Karpas-422 (cell line): ENCODE results near the gene AXIN1. TPM values are rescaled to one million over a fixed set of nuclear protein-coding genes. Genes with fewer than 3 reads are reported as not detected.
A peak's percentile ranks its signal among the peaks of the same experiment; 100 is the strongest.

Experiments used
- DNase-seq: peaks from one replicate; pipeline ENCODE4 v3.0.0-alpha.2; 2015
- H2AFZ ChIP-seq: fragments of 200-600 bp; sonication (generic); 2 replicates; pipeline ENCODE4 v1.6.1; 2014; ENCODE audit warnings: antibody characterized with exemption, low read length, mixed read lengths
- H3K27ac ChIP-seq: fragments of 200-600 bp; sonication (generic); 2 replicates; pipeline ENCODE4 v1.5.1; 2014; ENCODE audit warnings: mild to moderate bottlenecking, low read length, moderate library complexity
- H3K27me3 ChIP-seq: fragments of 200-600 bp; sonication (generic); 2 replicates; pipeline ENCODE4 v1.6.1; 2014; ENCODE audit warnings: low read length, mixed read lengths
- H3K36me3 ChIP-seq: fragments of 200-600 bp; sonication (generic); 2 replicates; pipeline ENCODE4 v1.6.1; 2014; ENCODE audit warnings: low read length, mixed read lengths; ENCODE audit not compliant: insufficient read depth
- H3K4me1 ChIP-seq: fragments of 200-600 bp; sonication (generic); 2 replicates; pipeline ENCODE4 v1.6.1; 2014; ENCODE audit warnings: mild to moderate bottlenecking, low read length, mixed read lengths
- H3K4me2 ChIP-seq: fragments of 200-600 bp; sonication (generic); 2 replicates; pipeline ENCODE4 v1.6.1; 2014; ENCODE audit warnings: low read length, low read depth, mild to moderate bottlenecking; ENCODE audit not compliant: poor library complexity, severe bottlenecking
- H3K4me3 ChIP-seq: fragments of 200-600 bp; sonication (generic); 2 replicates; pipeline ENCODE4 v1.5.1; 2014; ENCODE audit warnings: mild to moderate bottlenecking, antibody characterized with exemption, low read length, mixed read lengths
- H3K79me2 ChIP-seq: fragments of 200-600 bp; sonication (generic); 2 replicates; pipeline ENCODE4 v1.6.1; 2014; ENCODE audit warnings: mild to moderate bottlenecking, low read length, mixed read lengths
- H3K9ac ChIP-seq: fragments of 200-600 bp; sonication (generic); 2 replicates; pipeline ENCODE4 v1.6.0; 2014; ENCODE audit warnings: low read length
- H3K9me2 ChIP-seq: fragments of 200-600 bp; sonication (generic), shearing (Covaris generic); replicated peaks from 2 replicates; pipeline ENCODE4 v1.6.0; 2014; ENCODE audit warnings: mild to moderate bottlenecking, low read length, moderate library complexity; ENCODE audit not compliant: insufficient read depth
- H3K9me3 ChIP-seq: fragments of 300-700, 200-600 bp; sonication (generic); 2 replicates; pipeline ENCODE4 v1.6.1; 2014; ENCODE audit warnings: low read length, mixed read lengths
- H4K20me1 ChIP-seq: fragments of 200-600 bp; sonication (generic); 2 replicates; pipeline ENCODE4 v1.6.1; 2014; ENCODE audit warnings: mild to moderate bottlenecking, antibody characterized with exemption, low read length, low read depth; ENCODE audit not compliant: insufficient read depth
- total RNA-seq: library from RNA; depleted of rRNA; stranded (reverse); fragments of >200 nt; shearing (Covaris generic); gene quantifications from 2 replicates; pipeline ENCODE4 v1.2.3, GENCODE V29; 2014; ENCODE audit warnings: low replicate concordance

AXIN1 gene
- total RNA-seq, 1 experiment from 2014 or later, result 14.6 TPM

DNA sequence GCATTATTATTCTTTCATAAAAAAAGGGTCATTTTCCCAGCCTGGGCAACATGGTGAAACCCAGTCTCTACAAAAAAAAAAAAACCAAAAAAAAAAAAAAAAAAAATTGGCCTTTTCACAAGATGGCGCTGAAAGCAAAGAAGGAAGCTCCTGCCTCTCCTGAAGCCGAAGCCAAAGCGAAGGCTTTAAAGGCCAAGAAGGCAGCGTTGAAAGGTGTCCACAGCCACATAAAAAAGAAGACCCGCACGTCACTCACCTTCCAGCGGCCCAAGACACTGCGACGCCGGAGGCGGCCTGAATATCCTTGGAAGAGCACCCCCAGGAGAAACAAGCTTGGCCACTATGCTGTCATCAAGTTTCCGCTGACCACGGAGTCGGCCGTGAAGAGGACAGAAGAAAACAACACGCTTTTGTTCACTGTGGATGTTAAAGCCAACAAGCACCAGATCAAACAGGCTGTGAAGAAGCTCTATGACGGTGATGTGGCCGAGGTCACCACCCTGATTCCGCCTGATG, 34.2 kb upstream of the AXIN1 start:
- DNase-seq, result no peak
- no peaks in the 10 kb centered on the region for H3K79me2 ChIP-seq
- no peak overlapping the region for H3K4me3 ChIP-seq
- H3K4me1 ChIP-seq, result peaks cover 18% of the 10 kb centered on the region
- H2AFZ ChIP-seq, result no peak overlapping the region
- H3K9me3 ChIP-seq, result no peaks in the 10 kb centered on the region
- H3K4me2 ChIP-seq, result no peak overlapping the region
- no peaks in the 10 kb centered on the region for H3K27me3 ChIP-seq
- H3K27ac ChIP-seq, result no peak overlapping the region
- H3K36me3 ChIP-seq, result no peaks in the 10 kb centered on the region
- H3K9ac ChIP-seq, result no peak overlapping the region
- no peaks in the 10 kb centered on the region for H3K9me2 ChIP-seq
- no peaks in the 10 kb centered on the region for H4K20me1 ChIP-seq

DNA sequence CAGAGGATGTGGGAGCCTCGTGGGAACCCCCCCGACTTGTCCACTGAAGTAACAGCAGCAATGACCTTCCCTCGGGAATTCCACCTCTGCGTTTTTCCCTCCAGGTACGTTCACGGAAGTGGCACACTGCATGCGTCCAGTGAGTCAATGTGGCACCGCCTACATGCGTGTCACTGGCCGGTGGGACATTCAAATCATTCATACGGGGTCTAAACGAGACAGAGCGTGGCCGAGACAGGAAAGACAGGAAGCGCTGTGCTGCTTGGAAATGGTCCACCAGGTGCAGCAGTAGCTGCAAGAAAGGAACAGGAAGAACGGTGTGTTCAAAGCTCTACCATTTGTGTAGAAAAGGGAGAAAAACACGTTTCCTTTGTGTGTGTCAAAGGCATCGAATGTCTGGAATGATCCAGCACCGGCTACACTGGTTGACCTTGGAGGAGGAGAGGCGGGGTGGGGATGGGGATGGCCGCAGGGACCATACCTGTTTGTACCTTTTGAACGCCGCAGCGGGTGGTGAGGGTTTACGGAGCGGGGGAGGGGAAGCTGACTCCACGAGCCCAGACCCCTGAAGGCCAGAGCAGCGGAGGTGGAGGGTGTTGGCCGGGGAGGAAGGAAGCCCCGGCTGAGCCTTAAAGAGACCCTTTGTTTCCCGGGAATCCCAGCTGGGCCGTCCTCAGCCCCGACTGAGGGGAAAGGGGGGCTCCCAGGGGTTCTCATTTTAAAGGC, 31.0 kb upstream of the AXIN1 start:
- Histone ChIP-seq H3K4me3 (peak overlapping the region; percentile 99), H3K9me3 (no peaks in the 10 kb centered on the region), H4K20me1 (no peaks in the 10 kb centered on the region; the same call in 1 of the 2 replicates), H3K9ac (peak overlapping the region; percentile 93), H3K9me2 (no peaks in the 10 kb centered on the region), H2AFZ (no peak overlapping the region; the same call in 1 of the 2 replicates), H3K79me2 (peaks cover 13% of the 10 kb centered on the region), H3K36me3 (no peaks in the 10 kb centered on the region), H3K4me1 (peaks cover 26% of the 10 kb centered on the region), H3K27me3 (no peaks in the 10 kb centered on the region), H3K4me2 (peak overlapping the region; percentile 99), H3K27ac (no peak overlapping the region)
- peak; percentile 84 for DNase-seq

DNA sequence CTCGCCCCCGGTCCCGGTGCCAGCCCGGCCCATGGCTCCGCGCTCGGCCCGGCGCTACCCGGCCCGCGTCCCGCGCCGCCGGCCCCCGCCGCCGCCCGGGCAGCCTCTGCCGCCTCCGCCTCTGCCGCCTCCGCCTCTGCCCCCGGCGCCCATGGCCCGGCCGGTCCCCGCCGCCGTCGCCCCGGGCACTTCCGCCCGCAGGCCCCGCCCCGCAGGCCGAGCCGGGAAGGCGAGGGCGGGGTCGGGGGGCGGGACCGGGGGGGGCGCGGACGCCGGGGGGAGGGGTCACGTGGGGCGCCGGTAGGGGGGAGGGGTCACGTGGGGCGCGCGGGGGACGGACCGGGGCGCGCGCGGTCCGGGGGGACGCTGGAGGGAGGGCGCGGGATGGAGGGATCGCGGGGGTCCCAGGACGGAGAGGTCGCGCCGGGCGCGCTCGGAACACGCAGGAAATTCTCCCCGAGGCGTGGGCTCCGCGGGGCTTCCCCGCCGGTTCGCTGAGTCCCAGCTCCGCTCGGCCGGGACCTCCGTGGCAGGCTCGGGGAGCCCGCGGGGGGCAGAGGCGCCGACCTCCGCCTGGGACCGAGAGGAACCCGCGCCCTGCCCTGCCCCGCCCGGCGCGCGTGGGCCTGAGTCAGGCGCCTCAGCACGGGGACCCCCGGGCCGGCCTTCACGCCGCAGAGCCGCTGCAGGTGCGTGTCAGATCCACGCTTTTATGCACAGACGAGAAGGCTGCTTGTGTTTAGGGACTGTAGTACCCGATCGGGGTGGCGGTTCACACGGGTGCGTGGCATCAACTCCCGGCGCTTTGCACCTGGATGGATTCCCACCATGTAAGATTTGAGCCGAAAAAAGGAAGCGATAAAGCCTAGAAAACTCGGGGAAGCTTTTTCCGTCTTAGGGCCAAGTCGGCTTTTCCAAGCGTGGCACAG, 29.5 kb upstream of the AXIN1 start, which contains the start of gene PGAP6:
PGAP6 (minus strand) TSS at position 190 of the 929 bp plus-strand sequence; CDS start at position 33, 157 bp downstream.
- Histone ChIP-seq H3K9ac (peak within 1 kb of the TSS; percentile 93), H3K79me2 (peaks cover 13% of the 10 kb centered on the region), H3K27ac (no peak within 1 kb of the TSS; the same call in 1 of the 2 replicates), H4K20me1 (no peaks in the 10 kb centered on the region; the same call in 1 of the 2 replicates), H3K36me3 (no peaks in the 10 kb centered on the region), H3K4me3 (peak within 1 kb of the TSS; percentile 99), H2AFZ (peak within 1 kb of the TSS; percentile 98), H3K4me1 (peaks cover 26% of the 10 kb centered on the region), H3K9me3 (no peaks in the 10 kb centered on the region), H3K27me3 (no peaks in the 10 kb centered on the region), H3K9me2 (no peaks in the 10 kb centered on the region), H3K4me2 (peak within 1 kb of the TSS; percentile 99)
- peak; percentile 92 for DNase-seq

DNA sequence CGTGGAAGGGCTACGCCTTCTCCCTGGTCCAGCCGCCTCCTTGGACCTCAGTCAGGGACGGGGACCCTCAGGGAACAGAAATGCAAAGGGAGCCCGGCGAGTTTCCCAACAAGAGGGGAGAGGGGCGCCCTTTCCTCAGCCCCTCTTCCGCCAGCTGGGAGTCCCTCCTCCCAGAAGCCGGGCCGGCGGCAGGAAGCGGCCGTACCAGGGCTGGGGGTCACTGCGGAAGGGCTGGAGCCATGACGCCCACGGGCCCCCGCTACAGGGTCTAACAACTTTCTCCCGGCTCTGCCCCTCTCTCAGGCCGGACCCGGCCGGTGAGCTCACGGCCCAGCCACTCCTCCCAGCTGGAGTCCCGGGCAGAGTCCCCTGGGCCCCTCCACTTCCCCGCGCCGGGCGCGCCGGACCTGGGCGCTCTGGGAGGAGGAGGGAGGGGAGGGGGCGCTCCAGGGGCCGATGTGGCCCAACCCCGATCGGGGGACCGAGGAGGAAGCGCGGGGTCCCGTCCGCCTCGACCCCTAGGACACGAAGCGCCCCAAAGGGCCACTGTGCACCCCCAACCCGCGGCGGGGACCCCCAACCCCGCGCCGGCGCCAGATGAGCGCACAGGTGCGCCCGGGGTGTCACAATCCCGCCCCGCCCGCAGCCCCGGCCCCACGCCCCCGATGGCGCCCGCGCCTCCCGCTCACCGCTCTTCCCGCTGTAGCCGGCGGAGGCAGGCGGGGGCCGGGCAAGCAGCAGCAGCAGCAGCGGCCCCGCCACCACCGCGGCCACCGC, 28.7 kb upstream of the AXIN1 start:
- H4K20me1 ChIP-seq, result no peaks in the 10 kb centered on the region; the same call in 1 of the 2 replicates
- peak; percentile 66 for DNase-seq
- H3K4me1 ChIP-seq, result peaks cover 26% of the 10 kb centered on the region
- no peak overlapping the region; the same call in 1 of the 2 replicates for H3K27ac ChIP-seq
- H3K9me2 ChIP-seq, result no peaks in the 10 kb centered on the region
- peaks cover 13% of the 10 kb centered on the region for H3K79me2 ChIP-seq
- peak overlapping the region; percentile 95 for H3K4me3 ChIP-seq
- no peaks in the 10 kb centered on the region for H3K9me3 ChIP-seq
- H3K9ac ChIP-seq, result peak overlapping the region; percentile 91
- H3K36me3 ChIP-seq, result no peaks in the 10 kb centered on the region
- peak overlapping the region; percentile 91 for H3K4me2 ChIP-seq
- H2AFZ ChIP-seq, result no peak overlapping the region
- H3K27me3 ChIP-seq, result no peaks in the 10 kb centered on the region

DNA sequence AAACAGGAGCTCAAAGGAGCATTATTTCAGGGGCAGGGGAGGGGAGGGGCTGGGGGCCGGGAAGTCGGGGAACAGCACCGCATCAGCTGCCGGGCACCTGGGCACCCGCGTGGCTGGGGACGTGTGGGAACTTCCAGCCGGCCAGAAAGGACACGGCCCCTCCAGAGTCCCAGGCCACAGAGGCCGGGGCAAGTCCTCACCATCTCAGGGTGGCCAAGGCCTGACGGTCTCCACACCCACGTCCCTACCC, 28.2 kb upstream of the AXIN1 start:
- Histone ChIP-seq H3K4me3 (peak overlapping the region; percentile 95), H3K9me3 (no peaks in the 10 kb centered on the region), H3K4me1 (peaks cover 26% of the 10 kb centered on the region), H3K36me3 (no peaks in the 10 kb centered on the region), H3K4me2 (peak overlapping the region; percentile 91), H3K27ac (no peak overlapping the region), H3K79me2 (peaks cover 13% of the 10 kb centered on the region), H3K9me2 (no peaks in the 10 kb centered on the region), H3K9ac (peak overlapping the region; percentile 91), H4K20me1 (no peaks in the 10 kb centered on the region; the same call in 1 of the 2 replicates), H3K27me3 (no peaks in the 10 kb centered on the region), H2AFZ (no peak overlapping the region)
- DNase-seq, result no peak

DNA sequence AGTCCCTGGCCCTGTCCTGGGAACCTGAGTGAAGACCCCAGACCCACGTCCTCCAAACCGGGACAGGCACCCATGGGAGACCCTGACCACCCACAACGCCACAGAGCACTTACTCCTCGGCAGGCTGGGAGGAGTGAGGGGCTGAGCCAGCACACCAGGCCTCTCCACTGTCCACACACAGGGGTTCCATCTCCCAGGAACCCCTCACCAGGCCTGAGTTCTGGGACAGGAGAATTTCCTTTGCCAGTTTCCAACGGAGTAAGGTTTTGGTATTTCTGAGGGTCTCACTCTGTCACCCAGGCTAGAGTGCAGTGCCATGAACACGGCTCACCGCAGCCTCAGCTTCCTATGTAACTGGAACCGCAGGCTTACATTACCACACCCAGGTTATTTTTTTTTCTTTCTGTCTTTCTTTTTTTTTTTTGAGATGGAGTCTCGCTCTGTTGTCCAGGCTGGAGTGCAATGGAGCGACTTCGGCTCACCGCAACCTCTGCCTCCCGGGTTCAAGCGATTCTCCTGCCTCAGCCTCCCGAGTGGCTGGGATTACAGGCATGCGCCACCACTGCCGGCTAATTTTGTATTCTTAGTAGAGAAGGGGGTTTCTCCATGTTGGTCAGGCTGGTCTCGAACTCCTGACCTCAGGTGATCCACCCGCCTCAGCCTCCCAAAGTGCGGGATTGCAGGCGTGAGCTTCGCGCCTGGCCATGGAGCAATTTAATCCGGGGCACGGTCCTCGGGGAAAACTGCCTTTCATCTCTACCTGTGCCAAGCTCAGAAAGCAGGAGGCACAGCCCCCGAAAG, 27.6 kb upstream of the AXIN1 start:
- H2AFZ ChIP-seq, result no peak overlapping the region
- H3K4me1 ChIP-seq, result peaks cover 26% of the 10 kb centered on the region
- no peaks in the 10 kb centered on the region for H3K36me3 ChIP-seq
- peak overlapping the region; percentile 91 for H3K4me2 ChIP-seq
- H4K20me1 ChIP-seq, result no peaks in the 10 kb centered on the region; the same call in 1 of the 2 replicates
- H3K9me2 ChIP-seq, result no peaks in the 10 kb centered on the region
- no peaks in the 10 kb centered on the region for H3K27me3 ChIP-seq
- peak overlapping the region; percentile 91 for H3K9ac ChIP-seq
- peaks cover 13% of the 10 kb centered on the region for H3K79me2 ChIP-seq
- peak overlapping the region; percentile 95 for H3K4me3 ChIP-seq
- no peak for DNase-seq
- no peak overlapping the region for H3K27ac ChIP-seq
- H3K9me3 ChIP-seq, result no peaks in the 10 kb centered on the region

DNA sequence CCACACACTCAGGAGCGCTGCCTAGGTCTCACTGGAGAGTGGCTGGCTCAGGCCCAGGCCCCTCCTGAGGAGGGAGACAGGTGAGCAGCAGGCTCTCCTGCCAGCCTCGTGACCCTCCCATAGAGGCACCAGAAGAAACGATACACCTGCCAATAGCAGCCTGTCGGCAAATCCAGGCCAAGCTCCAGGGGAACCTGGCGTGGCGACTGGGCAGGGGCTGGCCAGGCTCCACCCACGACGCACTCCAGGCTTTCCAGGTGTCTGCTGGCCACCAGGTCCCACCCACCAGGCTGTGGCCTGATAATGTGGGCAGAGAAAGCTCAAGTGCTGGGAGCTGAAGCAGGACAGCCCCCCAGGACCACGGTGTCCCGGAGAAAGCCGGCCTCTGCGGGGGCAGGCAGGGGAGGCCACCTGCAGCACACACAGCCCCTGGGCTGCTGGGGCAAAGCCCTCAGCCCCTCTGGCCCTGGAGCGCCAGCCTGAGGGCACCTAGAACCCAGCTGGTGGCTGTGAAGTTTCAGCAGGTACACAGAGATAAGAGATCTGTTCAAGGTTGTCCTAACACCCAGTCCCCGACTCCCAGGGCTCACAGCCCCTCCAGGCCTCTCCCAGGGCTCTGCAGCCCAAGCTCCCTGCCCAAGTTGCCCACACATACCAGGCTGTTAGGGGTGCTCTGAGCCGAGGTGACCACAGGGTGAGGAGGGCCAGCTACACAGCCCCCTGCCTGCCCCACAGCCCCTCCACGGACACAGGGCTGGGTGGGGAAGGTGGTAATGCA, 26.8 kb upstream of the AXIN1 start:
- H3K4me3 ChIP-seq, result no peak overlapping the region
- peaks cover 13% of the 10 kb centered on the region for H3K79me2 ChIP-seq
- H3K4me2 ChIP-seq, result no peak overlapping the region
- H3K27me3 ChIP-seq, result no peaks in the 10 kb centered on the region
- no peak overlapping the region for H3K27ac ChIP-seq
- no peak overlapping the region for H3K9ac ChIP-seq
- H3K9me2 ChIP-seq, result no peaks in the 10 kb centered on the region
- no peak overlapping the region for H2AFZ ChIP-seq
- no peaks in the 10 kb centered on the region for H3K36me3 ChIP-seq
- H4K20me1 ChIP-seq, result no peaks in the 10 kb centered on the region; the same call in 1 of the 2 replicates
- H3K9me3 ChIP-seq, result no peaks in the 10 kb centered on the region
- DNase-seq, result no peak
- peaks cover 26% of the 10 kb centered on the region for H3K4me1 ChIP-seq
